Measurements from ENCODE around the gene SSH3. TPM values are rescaled to one million over a fixed set of nuclear protein-coding genes. Genes with fewer than 3 reads are reported as not detected.
A peak's percentile ranks its signal among the peaks of the same experiment; 100 is the strongest.

SSH3 gene
- total RNA-seq, 1 experiment from 2014 or later, result 5.5 TPM

- DNase-seq (ENCODE audit: low spot score), result no peak
- Histone ChIP-seq H3K9me3 (ENCODE audit: low read depth, low read length, poor library complexity, severe bottlenecking) (peaks cover 9% of the 10 kb centered on the region), H3K27me3 (replicated peaks; ENCODE audit: insufficient read depth, low read depth, low read length, poor library complexity) (no peaks in the 10 kb centered on the region), H3K36me3 (ENCODE audit: insufficient read depth, low read length, poor library complexity, severe bottlenecking) (peaks cover 68% of the 10 kb centered on the region), H3K4me3 (ENCODE audit: low read depth, low read length, poor library complexity, severe bottlenecking) (no peak overlapping the region), H3K4me1 (ENCODE audit: insufficient read depth, low read length, poor library complexity, severe bottlenecking) (peaks cover 10% of the 10 kb centered on the region), H3K27ac (ENCODE audit: low read depth, low read length, poor library complexity, severe bottlenecking) (no peak overlapping the region)
- intact Hi-C loops (cut with micrococcal nuclease; ENCODE audit: unreplicated experiment), result no loop called here
- ChIA-PET POLR2A (ENCODE audit: low non-redundant PET) (no interaction called here), CTCF (no interaction called here)
- BruUV-seq (replicated peaks), result no TSS peak
- TF ChIP-seq, protein P1, sequence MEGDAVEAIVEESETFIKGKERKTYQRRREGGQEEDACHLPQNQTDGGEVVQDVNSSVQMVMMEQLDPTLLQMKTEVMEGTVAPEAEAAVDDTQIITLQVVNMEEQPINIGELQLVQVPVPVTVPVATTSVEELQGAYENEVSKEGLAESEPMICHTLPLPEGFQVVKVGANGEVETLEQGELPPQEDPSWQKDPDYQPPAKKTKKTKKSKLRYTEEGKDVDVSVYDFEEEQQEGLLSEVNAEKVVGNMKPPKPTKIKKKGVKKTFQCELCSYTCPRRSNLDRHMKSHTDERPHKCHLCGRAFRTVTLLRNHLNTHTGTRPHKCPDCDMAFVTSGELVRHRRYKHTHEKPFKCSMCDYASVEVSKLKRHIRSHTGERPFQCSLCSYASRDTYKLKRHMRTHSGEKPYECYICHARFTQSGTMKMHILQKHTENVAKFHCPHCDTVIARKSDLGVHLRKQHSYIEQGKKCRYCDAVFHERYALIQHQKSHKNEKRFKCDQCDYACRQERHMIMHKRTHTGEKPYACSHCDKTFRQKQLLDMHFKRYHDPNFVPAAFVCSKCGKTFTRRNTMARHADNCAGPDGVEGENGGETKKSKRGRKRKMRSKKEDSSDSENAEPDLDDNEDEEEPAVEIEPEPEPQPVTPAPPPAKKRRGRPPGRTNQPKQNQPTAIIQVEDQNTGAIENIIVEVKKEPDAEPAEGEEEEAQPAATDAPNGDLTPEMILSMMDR (conservative IDR thresholded peaks at IDR 0.05; ENCODE audit: low read depth, low read length), result no peak
- no peak for TF ChIP-seq EZH2 (IDR thresholded peaks at IDR 0.05; ENCODE audit: borderline replicate concordance, low read depth, low read length, poor library complexity, severe bottlenecking)
Measured at GRCh38 chr11:67300256-67300755, 3.0 kb upstream of the SSH3 start.

DNA sequence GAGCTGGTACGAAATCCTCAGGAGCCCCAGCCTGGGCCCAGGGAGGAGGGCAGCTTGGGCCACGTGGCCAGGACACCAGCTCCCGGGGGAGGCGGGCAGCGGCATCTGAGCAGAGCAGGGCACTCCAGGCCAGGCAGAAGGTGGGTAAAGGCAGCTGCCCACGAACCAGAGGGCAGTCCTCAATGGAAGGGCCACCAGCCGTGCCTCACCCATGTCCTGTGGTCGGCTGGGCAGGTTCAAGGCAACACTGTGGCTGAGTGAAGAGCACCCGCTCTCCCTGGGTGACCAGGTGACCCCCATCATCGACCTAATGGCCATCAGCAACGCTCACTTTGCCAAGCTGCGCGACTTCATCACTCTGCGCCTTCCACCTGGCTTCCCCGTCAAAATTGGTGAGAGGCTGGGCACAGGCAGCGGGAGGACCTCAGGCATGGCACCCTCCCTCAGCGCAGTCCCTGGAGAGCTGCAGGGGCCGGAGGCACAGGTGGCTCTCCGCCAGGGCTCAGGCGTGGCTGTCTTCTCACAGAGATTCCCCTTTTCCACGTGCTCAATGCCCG, 2.5 kb upstream of the SSH3 start:
- intact Hi-C loops (cut with micrococcal nuclease; ENCODE audit: unreplicated experiment), result no loop called here
- Histone ChIP-seq H3K27ac (ENCODE audit: low read depth, low read length, poor library complexity, severe bottlenecking) (no peak overlapping the region), H3K36me3 (ENCODE audit: insufficient read depth, low read length, poor library complexity, severe bottlenecking) (peaks cover 62% of the 10 kb centered on the region), H3K27me3 (replicated peaks; ENCODE audit: insufficient read depth, low read depth, low read length, poor library complexity) (no peaks in the 10 kb centered on the region), H3K4me3 (ENCODE audit: low read depth, low read length, poor library complexity, severe bottlenecking) (no peak overlapping the region), H3K9me3 (ENCODE audit: low read depth, low read length, poor library complexity, severe bottlenecking) (peaks cover 4% of the 10 kb centered on the region), H3K4me1 (ENCODE audit: insufficient read depth, low read length, poor library complexity, severe bottlenecking) (peaks cover 10% of the 10 kb centered on the region)
- TF ChIP-seq EZH2 (IDR thresholded peaks at IDR 0.05; ENCODE audit: borderline replicate concordance, low read depth, low read length, poor library complexity, severe bottlenecking), result no peak
- TF ChIP-seq, protein P1 (conservative IDR thresholded peaks at IDR 0.05; ENCODE audit: low read depth, low read length), result no peak
- ChIA-PET CTCF (no interaction called here), POLR2A (ENCODE audit: low non-redundant PET) (interaction anchor here (0.5 kb wide), 1 partner anchor 30 kb away, joined by 3 read pairs; no protein-coding TSS in a partner anchor)
- no peak for DNase-seq (ENCODE audit: low spot score)
- BruUV-seq (replicated peaks), result no TSS peak

- Histone ChIP-seq H3K4me1 (ENCODE audit: insufficient read depth, low read length, poor library complexity, severe bottlenecking) (peaks cover 10% of the 10 kb centered on the region), H3K9me3 (ENCODE audit: low read depth, low read length, poor library complexity, severe bottlenecking) (no peaks in the 10 kb centered on the region), H3K36me3 (ENCODE audit: insufficient read depth, low read length, poor library complexity, severe bottlenecking) (peaks cover 56% of the 10 kb centered on the region), H3K27me3 (replicated peaks; ENCODE audit: insufficient read depth, low read depth, low read length, poor library complexity) (no peaks in the 10 kb centered on the region), H3K27ac (ENCODE audit: low read depth, low read length, poor library complexity, severe bottlenecking) (peak overlapping the region; percentile 72), H3K4me3 (ENCODE audit: low read depth, low read length, poor library complexity, severe bottlenecking) (no peak overlapping the region)
- POLR2A ChIA-PET (ENCODE audit: low non-redundant PET), result interaction anchor here (0.5 to 0.6 kb wide), 2 partner anchors 31 to 100 kb away, joined by 3 to 7 read pairs; partner anchors contain the start of gene PPP1CA
- intact Hi-C loops (cut with micrococcal nuclease; ENCODE audit: unreplicated experiment), result no loop called here
- BruUV-seq (replicated peaks), result no TSS peak
- no peak for TF ChIP-seq EZH2 (IDR thresholded peaks at IDR 0.05; ENCODE audit: borderline replicate concordance, low read depth, low read length, poor library complexity, severe bottlenecking)
- TF ChIP-seq, protein P1 (conservative IDR thresholded peaks at IDR 0.05; ENCODE audit: low read depth, low read length), result no peak
- CTCF ChIA-PET, result no interaction called here
- DNase-seq (ENCODE audit: low spot score), result no peak
Measured at GRCh38 chr11:67301313-67301921, 1.9 kb upstream of the SSH3 start.

All from A673 (cell line).